ENCODE measurements around the gene DDX60. TPM values are rescaled to one million over a fixed set of nuclear protein-coding genes. Genes with fewer than 3 reads are reported as not detected.
A peak's percentile ranks its signal among the peaks of the same experiment; 100 is the strongest.
"Not testable (repeated sequence)": the region's sequence is repeated elsewhere in the genome, so short reads cannot be mapped to it uniquely, and the experiment has no call there.

Gene DDX60
- total RNA-seq, 1 donor from 2014 or later = 19.2 TPM

- H3K36me3 Mint-ChIP-seq = no peaks in the 10 kb centered on the region
- peaks cover 27% of the 10 kb centered on the region for H3K4me1 Mint-ChIP-seq
- no peaks in the 10 kb centered on the region for H3K9me3 Mint-ChIP-seq
- no peak for TF ChIP-seq CTCF (IDR thresholded peaks at IDR 0.05; ENCODE audit: unreplicated experiment)
- H3K27me3 Mint-ChIP-seq (ENCODE audit: low read depth) = peaks cover 6% of the 10 kb centered on the region
- peak overlapping the region; percentile 99 for H3K27ac Mint-ChIP-seq
- no peak for DNase-seq (ENCODE audit: low spot score in 2 of 2, unreplicated experiment in 2 of 2)
- H3K4me3 Mint-ChIP-seq = peak overlapping the region; percentile 88
Measured at GRCh38 chr4:168317621-168318020, 931 bp downstream of the DDX60 start.

- Mint-ChIP-seq H3K36me3 (peaks cover 26% of the 10 kb centered on the region), H3K27ac (no peak overlapping the region), H3K4me3 (no peak overlapping the region), H3K4me1 (no peaks in the 10 kb centered on the region), H3K9me3 (no peaks in the 10 kb centered on the region), H3K27me3 (ENCODE audit: low read depth) (no peaks in the 10 kb centered on the region)
- TF ChIP-seq CTCF (IDR thresholded peaks at IDR 0.05; ENCODE audit: unreplicated experiment) = no peak
- no peak for DNase-seq (ENCODE audit: low spot score in 2 of 2, unreplicated experiment in 2 of 2)
Measured at GRCh38 chr4:168309781-168310180, 8.8 kb downstream of the DDX60 start.

- no peak overlapping the region for H3K27ac Mint-ChIP-seq
- H3K9me3 Mint-ChIP-seq = no peaks in the 10 kb centered on the region
- H3K4me3 Mint-ChIP-seq = no peak overlapping the region
- DNase-seq (ENCODE audit: low spot score in 2 of 2, unreplicated experiment in 2 of 2) = no peak
- H3K36me3 Mint-ChIP-seq = peaks cover 28% of the 10 kb centered on the region
- TF ChIP-seq CTCF (IDR thresholded peaks at IDR 0.05; ENCODE audit: unreplicated experiment) = no peak
- H3K27me3 Mint-ChIP-seq (ENCODE audit: low read depth) = no peaks in the 10 kb centered on the region
- H3K4me1 Mint-ChIP-seq = no peaks in the 10 kb centered on the region
Measured at GRCh38 chr4:168308912-168309311, 9.6 kb downstream of the DDX60 start.

GRCh38 chr4:168306476-168306875, 12.1 kb downstream of the DDX60 start:
- no peaks in the 10 kb centered on the region for H3K4me1 Mint-ChIP-seq
- H3K27ac Mint-ChIP-seq = no peak overlapping the region
- no peak for DNase-seq (ENCODE audit: low spot score in 2 of 2, unreplicated experiment in 2 of 2)
- peaks cover 38% of the 10 kb centered on the region for H3K36me3 Mint-ChIP-seq
- no peaks in the 10 kb centered on the region for H3K9me3 Mint-ChIP-seq
- no peaks in the 10 kb centered on the region for H3K27me3 Mint-ChIP-seq (ENCODE audit: low read depth)
- no peak for TF ChIP-seq CTCF (IDR thresholded peaks at IDR 0.05; ENCODE audit: unreplicated experiment)
- no peak overlapping the region for H3K4me3 Mint-ChIP-seq

GRCh38 chr4:168304744-168305459, 13.7 kb downstream of the DDX60 start:
- no peak for DNase-seq (ENCODE audit: low spot score in 2 of 2, unreplicated experiment in 2 of 2)
- no peak for TF ChIP-seq CTCF (IDR thresholded peaks at IDR 0.05; ENCODE audit: unreplicated experiment)
- peaks cover 38% of the 10 kb centered on the region for H3K36me3 Mint-ChIP-seq

GRCh38 chr4:168303430-168303829, 15.1 kb downstream of the DDX60 start:
- DNase-seq (ENCODE audit: low spot score in 2 of 2, unreplicated experiment in 2 of 2); H3K4me3 Mint-ChIP-seq; H3K4me1 Mint-ChIP-seq; H3K27me3 Mint-ChIP-seq (ENCODE audit: low read depth); H3K9me3 Mint-ChIP-seq; H3K27ac Mint-ChIP-seq: not testable (repeated sequence)
- peaks cover 37% of the 10 kb centered on the region for H3K36me3 Mint-ChIP-seq

More at GRCh38 chr4:168304744-168305459, 13.7 kb downstream of the DDX60 start:
- Mint-ChIP-seq H3K27ac (no peak overlapping the region), H3K27me3 (ENCODE audit: low read depth) (no peaks in the 10 kb centered on the region), H3K4me3 (no peak overlapping the region), H3K4me1 (no peaks in the 10 kb centered on the region), H3K9me3 (no peaks in the 10 kb centered on the region)

All from mesothelial cell of epicardium (in vitro differentiated cells).